Colonic mucosa (tissue), 4 donors: ENCODE results near the gene BOLL. TPM values are rescaled to one million over a fixed set of nuclear protein-coding genes. Genes with fewer than 3 reads are reported as not detected.
A peak's percentile ranks its signal among the peaks of the same experiment; 100 is the strongest.

Source experiments
- DNase-seq: peaks from one replicate; pipeline ENCODE4 v3.0.0-alpha.2; 2020
- H3K27ac ChIP-seq: fragments of 200-600 bp; one replicate; pipeline ENCODE4 v1.8.0; 2021
- H3K27me3 ChIP-seq: fragments of 200-600 bp; one replicate; pipeline ENCODE4 v1.8.0; 2021
- H3K36me3 ChIP-seq: fragments of 200-600 bp; one replicate; pipeline ENCODE4 v1.8.0; 2021
- H3K4me1 ChIP-seq: fragments of 200-600 bp; one replicate; pipeline ENCODE4 v1.8.0; 2021; ENCODE audit warnings: mild to moderate bottlenecking
- H3K4me3 ChIP-seq: fragments of 200-600 bp; one replicate; pipeline ENCODE4 v1.8.0; 2021
- H3K9ac ChIP-seq, 2 donors: one replicate each; pipeline ENCODE4 v1.7.0; 2013; ENCODE audit warnings: control low read depth in 2 of 2, low read depth in 2 of 2, low read length in 2 of 2
- H3K9me3 ChIP-seq: fragments of 200-600 bp; one replicate; pipeline ENCODE4 v1.8.0; 2021
- CTCF ChIP-seq: fragments of 200-600 bp; IDR thresholded peaks from one replicate; pipeline ENCODE4 v1.8.0; 2022; ENCODE audit warnings: antibody characterized with exemption, mild to moderate bottlenecking
- intact Hi-C: fragments of 100-400 bp; cut with DNase I; formaldehyde crosslinking; loops from one replicate; pipeline ENCODE4 v1.14.1; 2022
- total RNA-seq, 2 donors: library from RNA; stranded (reverse); fragmentation: NEBNext Ultra II Directional in 1 of 2; extraction: Animal tissue kit (Norgen Biotek cat#: 25700) in 1 of 2; gene quantifications; one replicate each; pipeline ENCODE4 v1.2.1, GENCODE V29; 2021
- donor health status: healthy.
- donor health status: DM: no; HTN: no; CAD: no.
- donor health status: DM: no; HTN: no; CAD: no.

BOLL gene
- total RNA-seq, 2 donors from 2014 or later: not detected

GRCh38 chr2:197793456-197793855, 8.3 kb upstream of the BOLL start:
- Histone ChIP-seq H3K27me3 (no peaks in the 10 kb centered on the region), H3K36me3 (no peaks in the 10 kb centered on the region), H3K27ac (no peak overlapping the region), H3K4me1 (no peaks in the 10 kb centered on the region), H3K9me3 (no peaks in the 10 kb centered on the region), H3K9ac (no peak overlapping the region), H3K4me3 (no peak overlapping the region)
- no peak for TF ChIP-seq CTCF
- intact Hi-C loops: no loop called here
- no peak for DNase-seq

GRCh38 chr2:197786010-197786877, 1.1 kb upstream of the BOLL start:
- Histone ChIP-seq H3K9ac (no peak overlapping the region), H3K9me3 (no peaks in the 10 kb centered on the region), H3K36me3 (no peaks in the 10 kb centered on the region), H3K4me1 (no peaks in the 10 kb centered on the region), H3K27me3 (peaks cover 12% of the 10 kb centered on the region), H3K27ac (no peak overlapping the region), H3K4me3 (peak overlapping the region; percentile 45)
- TF ChIP-seq CTCF: peak; percentile 50
- DNase-seq: peak; percentile 45
- intact Hi-C loops: no loop called here

- no peak for TF ChIP-seq CTCF
- Histone ChIP-seq H3K27ac (no peak overlapping the region), H3K4me3 (no peak overlapping the region), H3K9ac (no peak overlapping the region), H3K4me1 (no peaks in the 10 kb centered on the region), H3K27me3 (peaks cover 11% of the 10 kb centered on the region), H3K9me3 (no peaks in the 10 kb centered on the region), H3K36me3 (no peaks in the 10 kb centered on the region)
- intact Hi-C loops: no loop called here
- DNase-seq: no peak
Observed at GRCh38 chr2:197782126-197782525, 3.0 kb downstream of the BOLL start.

- no peak overlapping the region for H3K4me3 ChIP-seq
- H3K36me3 ChIP-seq: no peaks in the 10 kb centered on the region
- no peak overlapping the region for H3K27ac ChIP-seq
- DNase-seq: no peak
- no peaks in the 10 kb centered on the region for H3K4me1 ChIP-seq
- intact Hi-C loops: loop anchor here (5.0 kb wide), 1 partner anchor 72 kb away; the partner anchor contains the start of gene MARS2
- H3K27me3 ChIP-seq: no peaks in the 10 kb centered on the region
- no peak overlapping the region for H3K9ac ChIP-seq
- no peaks in the 10 kb centered on the region for H3K9me3 ChIP-seq
- TF ChIP-seq CTCF: no peak
Observed at GRCh38 chr2:197779261-197779660, 5.9 kb downstream of the BOLL start.

GRCh38 chr2:197777823-197778407, 7.2 kb downstream of the BOLL start:
- no peaks in the 10 kb centered on the region for H3K27me3 ChIP-seq
- no peaks in the 10 kb centered on the region for H3K36me3 ChIP-seq
- no peaks in the 10 kb centered on the region for H3K4me1 ChIP-seq
- intact Hi-C loops: loop anchor here (5.0 kb wide), 1 partner anchor 71 kb away; the partner anchor contains the start of gene MARS2
- H3K27ac ChIP-seq: no peak overlapping the region
- no peak for DNase-seq
- peak; percentile 68 for TF ChIP-seq CTCF
- no peaks in the 10 kb centered on the region for H3K9me3 ChIP-seq
- H3K9ac ChIP-seq: no peak overlapping the region
- no peak overlapping the region for H3K4me3 ChIP-seq
